K562 (cell line): ENCODE results near the gene SPDYE4.

Experiments
- CHD1 ChIP-seq: fragments of 200-600 bp; sonication (generic); IDR thresholded peaks from one replicate; pipeline ENCODE4 v1.6.1; 2012; ENCODE audit warnings: mild to moderate bottlenecking, moderate library complexity, low read length, inconsistent platforms
- SMC3 ChIP-seq: conservative IDR thresholded peaks from 2 replicates; pipeline ENCODE4 v1.6.1; 2011; ENCODE audit warnings: low read depth, low read length, improper control_type of control experiment; ENCODE audit not compliant: insufficient read depth
- SREBF1 ChIP-seq: fragments of 150-350 bp; IDR thresholded peaks from 2 replicates; pipeline ENCODE4 v1.6.1; 2014; ENCODE audit warnings: antibody characterized with exemption, low read depth, low read length, borderline replicate concordance
- ZFP36 ChIP-seq: fragments of 150-350 bp; IDR thresholded peaks from 2 replicates; pipeline ENCODE4 v1.6.1; 2018; ENCODE audit warnings: low read length, low read depth; ENCODE audit not compliant: partially characterized antibody
- TF ChIP-seq, protein P1 (sequence below), 2 experiments: fragments of 450-650 bp in 1 of 2; sonication (generic) in 1 of 2; formaldehyde crosslinking in 1 of 2; IDR thresholded peaks; 2 replicates each; pipeline versions ENCODE4 v1.7.1 to v1.9.0; 2016 to 2022; ENCODE audit warnings: inconsistent platforms in 1 of 2, mild to moderate bottlenecking in 1 of 2, missing genetic modification reagents in 1 of 2

DNA sequence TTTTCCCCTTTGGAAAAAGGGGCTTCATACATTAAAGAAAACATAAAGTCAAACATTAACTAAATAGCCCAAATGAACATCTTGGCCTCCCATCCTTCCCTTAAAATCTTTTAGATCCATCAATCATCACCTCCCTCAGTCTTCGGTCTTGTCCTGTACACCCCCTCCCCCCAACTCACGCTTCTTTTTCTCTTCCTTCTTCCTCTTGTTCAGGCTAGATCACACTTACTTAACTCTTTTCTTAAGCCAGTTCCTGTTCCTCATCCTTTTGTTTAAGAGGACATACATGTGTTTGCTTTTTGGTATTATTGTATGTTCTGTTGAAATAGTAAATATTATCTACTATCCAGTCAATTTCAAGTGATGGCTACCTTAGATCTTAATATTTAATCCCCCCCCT is 35.3 kb upstream of the SPDYE4 start:
- no peak for TF ChIP-seq CHD1
- no peak for TF ChIP-seq SMC3
- TF ChIP-seq, protein P1, sequence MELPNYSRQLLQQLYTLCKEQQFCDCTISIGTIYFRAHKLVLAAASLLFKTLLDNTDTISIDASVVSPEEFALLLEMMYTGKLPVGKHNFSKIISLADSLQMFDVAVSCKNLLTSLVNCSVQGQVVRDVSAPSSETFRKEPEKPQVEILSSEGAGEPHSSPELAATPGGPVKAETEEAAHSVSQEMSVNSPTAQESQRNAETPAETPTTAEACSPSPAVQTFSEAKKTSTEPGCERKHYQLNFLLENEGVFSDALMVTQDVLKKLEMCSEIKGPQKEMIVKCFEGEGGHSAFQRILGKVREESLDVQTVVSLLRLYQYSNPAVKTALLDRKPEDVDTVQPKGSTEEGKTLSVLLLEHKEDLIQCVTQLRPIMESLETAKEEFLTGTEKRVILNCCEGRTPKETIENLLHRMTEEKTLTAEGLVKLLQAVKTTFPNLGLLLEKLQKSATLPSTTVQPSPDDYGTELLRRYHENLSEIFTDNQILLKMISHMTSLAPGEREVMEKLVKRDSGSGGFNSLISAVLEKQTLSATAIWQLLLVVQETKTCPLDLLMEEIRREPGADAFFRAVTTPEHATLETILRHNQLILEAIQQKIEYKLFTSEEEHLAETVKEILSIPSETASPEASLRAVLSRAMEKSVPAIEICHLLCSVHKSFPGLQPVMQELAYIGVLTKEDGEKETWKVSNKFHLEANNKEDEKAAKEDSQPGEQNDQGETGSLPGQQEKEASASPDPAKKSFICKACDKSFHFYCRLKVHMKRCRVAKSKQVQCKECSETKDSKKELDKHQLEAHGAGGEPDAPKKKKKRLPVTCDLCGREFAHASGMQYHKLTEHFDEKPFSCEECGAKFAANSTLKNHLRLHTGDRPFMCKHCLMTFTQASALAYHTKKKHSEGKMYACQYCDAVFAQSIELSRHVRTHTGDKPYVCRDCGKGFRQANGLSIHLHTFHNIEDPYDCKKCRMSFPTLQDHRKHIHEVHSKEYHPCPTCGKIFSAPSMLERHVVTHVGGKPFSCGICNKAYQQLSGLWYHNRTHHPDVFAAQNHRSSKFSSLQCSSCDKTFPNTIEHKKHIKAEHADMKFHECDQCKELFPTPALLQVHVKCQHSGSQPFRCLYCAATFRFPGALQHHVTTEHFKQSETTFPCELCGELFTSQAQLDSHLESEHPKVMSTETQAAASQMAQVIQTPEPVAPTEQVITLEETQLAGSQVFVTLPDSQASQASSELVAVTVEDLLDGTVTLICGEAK (IDR thresholded peaks at IDR 0.05), result no peak
- TF ChIP-seq, protein P1 (CRISPR knock-in tag; IDR thresholded peaks at IDR 0.05), result no peak
- no peak for TF ChIP-seq SREBF1
- no peak for TF ChIP-seq ZFP36
